Left ventricle myocardium inferior (tissue), 1 donor: ENCODE measurements around the gene ATOH8. TPM values are rescaled to one million over a fixed set of nuclear protein-coding genes. Genes with fewer than 3 reads are reported as not detected.

Experiments
- DNase-seq: peaks from one replicate; pipeline ENCODE4 v3.0.0-alpha.2; 2020
- H3K27ac ChIP-seq: fragments of 200-600 bp; replicated peaks from 2 replicates; pipeline ENCODE4 v1.8.0; 2021
- H3K27me3 ChIP-seq: fragments of 200-600 bp; 2 replicates; pipeline ENCODE4 v1.8.0; 2021; ENCODE audit warnings: low read depth
- H3K36me3 ChIP-seq: fragments of 200-600 bp; 2 replicates; pipeline ENCODE4 v1.8.0; 2021
- H3K4me1 ChIP-seq: fragments of 200-600 bp; 2 replicates; pipeline ENCODE4 v1.8.0; 2021
- H3K4me3 ChIP-seq: fragments of 200-600 bp; 2 replicates; pipeline ENCODE4 v1.8.0; 2021; ENCODE audit warnings: mild to moderate bottlenecking, moderate library complexity
- H3K9me3 ChIP-seq: fragments of 200-600 bp; replicated peaks from 2 replicates; pipeline ENCODE4 v1.8.0; 2021
- CTCF ChIP-seq: fragments of 200-600 bp; IDR thresholded peaks from 2 replicates; pipeline ENCODE4 v1.8.0; 2021; ENCODE audit warnings: antibody characterized with exemption, mild to moderate bottlenecking, borderline replicate concordance
- intact Hi-C: fragments of 100-400 bp; cut with micrococcal nuclease; formaldehyde crosslinking; loops from one replicate; pipeline ENCODE4 v1.11.0; 2022
- total RNA-seq: library from RNA; stranded (reverse); fragmentation: NEBNext Ultra II Directional; extraction: Animal tissue kit (Norgen Biotek cat#: 25700); gene quantifications from one replicate; pipeline ENCODE4 v1.2.1, GENCODE V29; 2021
- donor health status: DM: no; HTN: yes; CAD: no; lungs with severe emphysema.

Gene ATOH8
- total RNA-seq, 1 donor from 2014 or later = 23.3 TPM

- no peak for DNase-seq
- TF ChIP-seq CTCF = peak; percentile 34
- intact Hi-C loops = no loop called here
- H3K27ac ChIP-seq = peak overlapping the region; percentile 93
- H3K4me3 ChIP-seq = no peak overlapping the region
- H3K4me1 ChIP-seq = peaks cover 98% of the 10 kb centered on the region
- H3K27me3 ChIP-seq = no peaks in the 10 kb centered on the region
- no peaks in the 10 kb centered on the region for H3K36me3 ChIP-seq
- no peaks in the 10 kb centered on the region for H3K9me3 ChIP-seq
Observed at GRCh38 chr2:85748985-85749875, 4.6 kb upstream of the ATOH8 start.

GRCh38 chr2:85750587-85751575 is 2.9 kb upstream of the ATOH8 start:
- peak; percentile 87 for TF ChIP-seq CTCF
- peaks cover 98% of the 10 kb centered on the region for H3K4me1 ChIP-seq
- H3K36me3 ChIP-seq = no peaks in the 10 kb centered on the region
- DNase-seq = peak; percentile 75
- no peaks in the 10 kb centered on the region for H3K27me3 ChIP-seq
- H3K9me3 ChIP-seq = no peaks in the 10 kb centered on the region
- H3K4me3 ChIP-seq = no peak overlapping the region
- H3K27ac ChIP-seq = peak overlapping the region; percentile 93
- intact Hi-C loops = loop anchor here (10.0 kb wide), 1 partner anchor 54 kb away; no protein-coding TSS in a partner anchor

GRCh38 chr2:85751627-85752026 is 2.2 kb upstream of the ATOH8 start:
- H3K27ac ChIP-seq = peak overlapping the region; percentile 93
- H3K4me1 ChIP-seq = peaks cover 98% of the 10 kb centered on the region
- no peak for DNase-seq
- no peaks in the 10 kb centered on the region for H3K27me3 ChIP-seq
- no peaks in the 10 kb centered on the region for H3K9me3 ChIP-seq
- intact Hi-C loops = loop anchor here (10.0 kb wide), 1 partner anchor 53 kb away; no protein-coding TSS in a partner anchor
- no peaks in the 10 kb centered on the region for H3K36me3 ChIP-seq
- no peak for TF ChIP-seq CTCF
- no peak overlapping the region for H3K4me3 ChIP-seq

GRCh38 chr2:85753035-85753524 is 711 bp upstream of the ATOH8 start:
- peaks cover under 1% of the 10 kb centered on the region for H3K36me3 ChIP-seq
- H3K4me3 ChIP-seq = peak overlapping the region; percentile 98
- no peak for DNase-seq
- H3K4me1 ChIP-seq = peaks cover 100% of the 10 kb centered on the region
- no peaks in the 10 kb centered on the region for H3K9me3 ChIP-seq
- H3K27me3 ChIP-seq = no peaks in the 10 kb centered on the region
- peak overlapping the region; percentile 93 for H3K27ac ChIP-seq
- no peak for TF ChIP-seq CTCF
- intact Hi-C loops = loop anchor here (10.0 kb wide), 1 partner anchor 52 kb away; no protein-coding TSS in a partner anchor
